ENCODE measurements around the gene COL10A1.

DNA sequence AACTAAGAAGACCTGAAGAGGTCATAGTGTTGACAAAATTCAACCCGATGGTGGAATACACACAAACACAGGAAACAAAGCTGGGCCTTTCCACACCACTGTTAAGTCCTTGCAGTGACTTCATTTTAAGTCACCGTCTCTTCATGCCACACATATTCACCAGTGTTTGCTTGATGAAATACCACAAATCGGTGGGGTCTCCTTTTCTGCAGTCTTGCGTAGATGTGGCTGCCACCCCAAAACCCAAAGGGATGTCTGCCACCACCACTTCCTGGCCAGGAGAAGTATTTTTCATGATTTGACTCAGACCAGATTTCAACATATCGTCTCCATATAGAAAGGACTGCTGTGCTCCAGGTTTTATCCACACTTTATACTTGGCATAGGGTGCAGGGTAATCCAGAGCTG, 11.0 kb upstream of the COL10A1 start:
- TF ChIP-seq POLR2A (IDR thresholded peaks at IDR 0.05; ENCODE audit: low read depth, low read length) (no peak), MAFK (IDR thresholded peaks at IDR 0.05; ENCODE audit: low read depth, low read length) (no peak), RAD21 (IDR thresholded peaks at IDR 0.05; ENCODE audit: low read length) (no peak), FOS (IDR thresholded peaks at IDR 0.05; ENCODE audit: low read depth, low read length) (no peak), RCOR1 (IDR thresholded peaks at IDR 0.05; ENCODE audit: insufficient replicate concordance, low read length) (no peak), MXI1 (IDR thresholded peaks at IDR 0.05; ENCODE audit: borderline replicate concordance, low read depth, low read length) (no peak), SMC3 (IDR thresholded peaks at IDR 0.05; ENCODE audit: low read depth, low read length) (no peak)
- TF ChIP-seq, protein P1, sequence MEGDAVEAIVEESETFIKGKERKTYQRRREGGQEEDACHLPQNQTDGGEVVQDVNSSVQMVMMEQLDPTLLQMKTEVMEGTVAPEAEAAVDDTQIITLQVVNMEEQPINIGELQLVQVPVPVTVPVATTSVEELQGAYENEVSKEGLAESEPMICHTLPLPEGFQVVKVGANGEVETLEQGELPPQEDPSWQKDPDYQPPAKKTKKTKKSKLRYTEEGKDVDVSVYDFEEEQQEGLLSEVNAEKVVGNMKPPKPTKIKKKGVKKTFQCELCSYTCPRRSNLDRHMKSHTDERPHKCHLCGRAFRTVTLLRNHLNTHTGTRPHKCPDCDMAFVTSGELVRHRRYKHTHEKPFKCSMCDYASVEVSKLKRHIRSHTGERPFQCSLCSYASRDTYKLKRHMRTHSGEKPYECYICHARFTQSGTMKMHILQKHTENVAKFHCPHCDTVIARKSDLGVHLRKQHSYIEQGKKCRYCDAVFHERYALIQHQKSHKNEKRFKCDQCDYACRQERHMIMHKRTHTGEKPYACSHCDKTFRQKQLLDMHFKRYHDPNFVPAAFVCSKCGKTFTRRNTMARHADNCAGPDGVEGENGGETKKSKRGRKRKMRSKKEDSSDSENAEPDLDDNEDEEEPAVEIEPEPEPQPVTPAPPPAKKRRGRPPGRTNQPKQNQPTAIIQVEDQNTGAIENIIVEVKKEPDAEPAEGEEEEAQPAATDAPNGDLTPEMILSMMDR (conservative IDR thresholded peaks at IDR 0.05; ENCODE audit: low read depth, low read length), result no peak
